Fibroblast of mammary gland (primary cell): ENCODE data around the gene CDR2L.

ENCODE experiments used
- DNase-seq: peaks from one replicate; pipeline ENCODE4 v3.0.0-alpha.2; 2010; ENCODE audit warnings: low read depth
- H3K4me3 ChIP-seq: 2 replicates; pipeline ENCODE4 v1.5.1; 2011; ENCODE audit warnings: low read depth, mild to moderate bottlenecking, low read length, moderate library complexity; ENCODE audit not compliant: control insufficient read depth
- CTCF ChIP-seq: conservative IDR thresholded peaks from 2 replicates; pipeline ENCODE4 v1.5.1; 2011; ENCODE audit warnings: low read depth, low read length, inconsistent platforms; ENCODE audit not compliant: control insufficient read depth, insufficient read depth

CDR2L gene

GRCh38 chr17:74995847-74996246 lies 8.4 kb downstream of the CDR2L start:
- H3K4me3 ChIP-seq, result no peak overlapping the region
- DNase-seq, result no peak
- TF ChIP-seq CTCF, result no peak

GRCh38 chr17:74998783-74999182 lies 11.4 kb downstream of the CDR2L start:
- H3K4me3 ChIP-seq, result no peak overlapping the region
- DNase-seq, result no peak
- TF ChIP-seq CTCF, result no peak

- no peak overlapping the region for H3K4me3 ChIP-seq
- no peak for DNase-seq
- no peak for TF ChIP-seq CTCF
Measured at GRCh38 chr17:74999523-74999922, 12.1 kb downstream of the CDR2L start.

GRCh38 chr17:75001915-75002843 lies 14.7 kb downstream of the CDR2L start:
- H3K4me3 ChIP-seq, result no peak overlapping the region
- no peak for TF ChIP-seq CTCF
- DNase-seq, result no peak

- DNase-seq, result no peak
- no peak for TF ChIP-seq CTCF
- no peak overlapping the region for H3K4me3 ChIP-seq
Measured at GRCh38 chr17:75003070-75003956, 15.9 kb downstream of the CDR2L start.

- no peak for TF ChIP-seq CTCF
- no peak for DNase-seq
- H3K4me3 ChIP-seq, result no peak overlapping the region
Measured at GRCh38 chr17:75003957-75004355, 16.5 kb downstream of the CDR2L start.
